HG03095 (cell line): Measurements from ENCODE around the gene PTCSC3.
"Not testable (repeated sequence)": the region's sequence is repeated elsewhere in the genome, so short reads cannot be mapped to it uniquely, and the experiment has no call there.

Experiments
- ATAC-seq: cut with Tn5 transposase; IDR thresholded peaks from one replicate; pipeline ENCODE4 v1.9.1; 2021; ENCODE audit warnings: moderate library complexity; ENCODE audit not compliant: unreplicated experiment

PTCSC3 gene

DNA sequence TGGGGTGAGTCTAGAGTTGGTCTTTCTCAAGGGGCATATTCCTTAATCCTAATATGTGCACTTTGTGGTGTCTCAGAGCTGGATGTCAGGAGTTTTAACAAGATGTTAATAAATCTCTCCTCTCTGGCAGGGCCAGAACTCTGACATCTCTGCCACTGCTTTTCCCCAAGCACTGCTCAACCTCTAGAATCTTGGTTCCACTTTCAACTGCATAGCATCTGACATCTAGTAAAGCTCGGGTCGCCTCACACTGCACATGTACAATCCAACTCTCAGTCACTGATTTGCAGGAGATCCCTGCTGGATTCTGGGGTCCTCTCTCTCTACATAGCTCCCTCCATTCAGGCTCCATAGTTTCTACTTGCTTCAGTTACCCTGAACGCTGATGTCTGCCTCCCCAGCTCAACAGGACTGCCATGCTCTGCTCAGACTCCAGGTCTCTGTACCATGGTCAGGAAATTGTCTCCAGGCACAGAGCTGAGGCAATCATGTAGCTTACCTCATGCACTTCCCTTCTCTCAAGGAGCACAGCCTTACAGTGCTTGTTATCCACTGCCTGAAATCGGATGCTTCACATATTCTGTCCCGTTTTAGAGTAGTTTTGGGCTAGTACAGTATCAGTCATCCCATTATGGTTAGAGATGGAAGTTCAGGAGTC, 1.6 kb downstream of the PTCSC3 start:
- no peak for ATAC-seq

DNA sequence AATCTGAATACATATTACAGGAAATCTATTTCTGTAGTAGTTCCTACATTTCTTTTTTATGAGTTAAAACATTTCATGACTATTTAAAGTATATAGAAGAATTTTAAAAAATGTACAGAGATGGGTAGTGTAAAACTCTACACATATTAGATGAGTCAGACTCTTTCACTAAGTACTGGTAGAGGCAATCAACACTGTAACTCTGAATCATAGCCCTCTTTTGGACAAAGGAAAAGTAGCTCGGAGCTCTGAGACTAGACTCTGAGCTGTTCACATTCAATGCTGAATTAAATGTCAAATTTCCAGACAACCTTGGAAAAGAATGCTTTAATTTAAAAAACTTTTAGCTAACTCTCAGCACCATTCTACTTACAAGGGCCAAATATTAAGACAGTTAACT, 3.4 kb downstream of the PTCSC3 start:
- ATAC-seq: no peak

DNA sequence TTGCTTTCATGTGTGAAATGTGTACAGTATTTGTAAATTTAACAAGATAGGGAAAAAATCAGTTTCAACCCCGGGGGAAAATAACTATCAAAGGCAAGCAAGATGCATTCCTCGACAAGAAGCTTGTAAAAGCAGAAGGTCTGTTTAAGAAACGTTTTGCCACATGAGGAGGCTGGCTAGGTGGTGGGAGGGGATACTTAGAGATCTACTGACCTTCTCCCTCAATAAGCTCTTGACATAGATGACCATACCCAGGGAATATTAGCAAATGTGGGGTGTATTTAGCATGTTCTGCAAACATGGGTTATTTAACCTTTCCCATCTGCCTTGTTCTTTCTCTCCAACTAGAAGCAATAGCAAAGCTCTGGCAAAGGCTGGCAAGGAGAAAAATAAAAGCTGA, 4.9 kb downstream of the PTCSC3 start:
- ATAC-seq: no peak

DNA sequence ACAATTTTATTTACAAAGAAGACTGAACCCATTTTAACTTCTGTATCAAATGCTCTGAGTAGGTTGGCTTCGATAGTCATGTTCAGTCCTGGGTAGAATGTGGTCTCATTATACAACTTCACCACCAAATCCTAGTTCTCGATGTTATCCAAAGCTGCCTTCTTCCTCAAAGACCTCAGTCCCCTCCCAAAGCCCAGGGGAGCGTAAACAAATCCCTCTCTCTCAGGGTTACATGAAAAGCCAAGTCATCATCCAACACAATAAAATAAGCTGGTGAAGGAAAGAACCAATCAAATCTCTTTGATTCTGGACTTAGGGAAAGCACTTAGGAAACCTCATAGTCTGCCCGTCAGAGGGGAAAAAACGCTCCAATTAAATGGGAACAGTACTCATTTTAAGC, 9.1 kb downstream of the PTCSC3 start:
- no peak for ATAC-seq

DNA sequence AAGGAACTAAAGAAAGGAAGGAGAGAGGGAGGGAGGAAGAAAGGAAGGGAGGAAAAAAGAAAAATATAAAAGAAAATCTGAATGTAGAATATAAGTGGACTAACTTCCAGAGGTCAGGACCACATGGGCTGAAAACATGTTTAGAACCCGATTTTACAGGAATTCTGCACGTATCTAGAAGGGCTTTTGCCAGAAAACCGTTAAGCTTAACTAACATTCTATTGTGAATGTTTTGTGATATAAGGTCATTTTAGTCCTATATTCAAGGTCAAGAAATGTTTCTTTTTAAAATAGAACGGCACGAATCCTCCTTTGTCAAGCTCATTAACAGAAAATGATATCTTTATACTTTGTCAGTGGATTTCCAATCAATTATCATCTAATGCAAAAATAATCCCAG, 13.1 kb downstream of the PTCSC3 start:
- no peak for ATAC-seq

DNA sequence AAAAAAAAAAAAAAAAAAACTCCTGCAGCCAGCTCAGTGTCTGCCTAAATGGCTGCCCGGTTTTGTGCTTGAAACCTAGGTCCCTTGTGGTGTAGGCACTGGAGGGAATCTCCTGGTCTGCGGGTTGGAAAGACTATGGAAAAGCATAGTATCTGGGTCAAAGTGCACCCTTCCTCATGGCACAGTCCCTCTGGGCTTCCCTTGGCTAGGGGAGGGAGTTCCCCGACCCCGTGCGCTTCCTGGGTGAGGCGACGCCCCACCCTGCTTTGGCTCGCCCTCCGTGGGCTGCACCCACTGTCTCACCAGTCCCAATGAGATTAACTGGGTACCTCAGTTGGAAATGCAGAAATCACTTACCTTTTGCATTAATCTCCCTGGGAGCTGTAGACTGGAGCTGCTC, 14.3 kb downstream of the PTCSC3 start:
- ATAC-seq: no peak

DNA sequence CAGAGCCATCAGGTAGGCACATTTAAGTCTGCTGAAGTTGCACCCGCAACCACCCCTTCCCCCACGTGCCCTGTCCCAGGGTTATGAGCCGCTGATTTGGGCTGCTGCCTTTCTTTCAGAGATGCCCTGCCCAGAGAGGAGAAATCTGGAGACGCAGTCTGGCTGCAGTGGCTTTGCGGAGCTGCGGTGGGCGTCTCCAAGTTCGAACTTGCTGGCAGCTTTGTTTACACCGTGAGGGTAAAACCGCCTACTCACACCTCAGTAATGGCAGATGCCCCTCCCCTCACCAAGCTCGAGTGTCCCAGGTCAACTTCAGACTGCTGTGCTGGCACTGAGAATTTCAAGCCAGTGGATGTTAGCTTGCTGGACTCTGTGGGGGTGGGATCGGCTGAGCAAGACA, 14.7 kb downstream of the PTCSC3 start:
- no peak for ATAC-seq

DNA sequence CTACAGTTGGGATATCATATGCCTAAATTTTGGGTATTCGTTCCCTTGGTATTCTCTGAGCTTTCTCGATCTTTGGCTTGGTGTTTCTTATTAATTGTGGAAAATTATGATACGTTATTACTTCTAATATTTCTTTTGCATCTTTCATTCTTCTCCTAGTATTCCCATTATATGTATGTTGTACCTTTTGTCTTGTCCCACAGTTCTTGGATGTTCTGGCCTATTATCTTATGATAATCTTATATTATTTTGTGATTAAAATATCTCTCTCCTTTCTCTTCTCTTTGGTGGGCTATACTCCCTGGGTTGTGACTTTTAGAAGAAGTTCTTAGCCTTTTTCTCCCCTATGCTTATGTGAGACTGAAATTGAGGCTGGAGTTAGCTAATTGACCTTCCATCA, 25.2 kb downstream of the PTCSC3 start:
- no peak for ATAC-seq

DNA sequence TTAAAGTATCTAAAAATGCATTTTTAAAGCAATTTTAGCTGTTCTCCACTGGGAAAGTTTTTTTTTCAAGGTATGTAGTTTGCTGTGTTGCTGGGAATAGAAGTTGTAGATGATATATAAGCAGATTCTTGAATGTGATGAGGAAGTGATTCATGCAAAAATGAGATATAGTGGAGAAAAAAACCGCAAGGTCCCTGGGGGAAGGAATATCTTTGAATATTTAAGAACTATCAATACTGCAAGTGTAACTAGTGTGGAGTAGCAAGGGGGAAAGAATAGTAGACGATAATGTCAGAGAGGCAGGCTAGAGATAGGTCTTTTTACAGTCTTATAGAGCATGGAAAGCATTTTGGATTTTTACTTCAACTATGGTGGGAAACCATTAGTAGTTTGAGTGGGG, 42.5 kb downstream of the PTCSC3 start:
- no peak for ATAC-seq

DNA sequence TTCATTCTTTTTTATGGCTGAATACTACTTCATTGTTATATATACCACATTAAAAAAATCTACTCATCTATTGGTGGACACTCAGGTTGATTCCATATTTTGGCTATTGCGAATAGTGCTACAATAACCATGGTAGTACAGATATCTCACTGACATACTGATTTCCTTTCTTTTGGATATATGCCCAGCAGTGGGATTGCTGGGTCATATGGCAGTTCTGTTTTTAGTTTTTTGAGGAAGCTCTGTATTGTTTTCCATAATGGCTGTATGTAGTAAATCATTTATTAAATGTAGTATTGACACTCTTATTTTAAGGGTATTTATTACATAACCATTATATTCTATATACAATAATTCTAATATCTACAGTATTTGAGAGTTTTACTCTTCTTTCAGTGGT, 43.7 kb downstream of the PTCSC3 start:
- ATAC-seq: no peak

DNA sequence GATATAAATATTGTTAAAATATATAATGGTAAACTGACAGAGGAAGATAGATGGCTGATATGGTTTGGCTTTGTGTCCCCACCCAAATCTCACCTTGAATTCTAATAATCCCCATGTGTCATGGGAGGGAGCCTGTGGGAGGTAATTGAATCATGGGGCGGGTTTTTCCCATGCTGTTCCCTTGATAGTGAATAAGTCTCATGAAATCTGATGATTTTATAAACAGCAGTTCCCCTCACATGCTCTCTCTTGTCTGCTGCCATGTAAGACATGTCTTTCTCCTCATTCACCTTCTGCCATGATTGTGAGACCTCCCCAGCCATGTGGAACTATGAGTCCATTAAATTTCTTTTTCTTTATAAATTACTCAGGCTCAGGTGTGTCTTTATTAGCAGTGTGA, 46.3 kb downstream of the PTCSC3 start:
- ATAC-seq: no peak

DNA sequence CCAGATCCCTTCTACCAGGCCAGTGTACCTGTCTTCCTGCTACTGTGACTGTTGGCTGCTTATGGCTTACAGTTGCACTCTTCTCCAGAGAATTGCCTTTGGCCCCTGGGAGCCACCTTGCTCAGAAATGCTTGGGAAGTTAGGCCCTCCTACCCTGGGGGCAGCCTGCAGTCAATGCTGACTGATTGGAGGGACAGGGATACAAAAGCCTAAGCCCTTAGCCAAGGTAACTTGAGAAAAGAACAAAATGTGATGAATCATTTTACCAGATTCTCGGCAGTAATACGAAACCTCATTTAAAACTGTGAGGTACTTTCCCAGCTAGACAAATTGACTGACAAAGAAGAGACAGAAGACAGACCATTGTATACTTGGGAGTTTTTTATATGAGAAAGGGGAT, 47.3 kb downstream of the PTCSC3 start:
- no peak for ATAC-seq

DNA sequence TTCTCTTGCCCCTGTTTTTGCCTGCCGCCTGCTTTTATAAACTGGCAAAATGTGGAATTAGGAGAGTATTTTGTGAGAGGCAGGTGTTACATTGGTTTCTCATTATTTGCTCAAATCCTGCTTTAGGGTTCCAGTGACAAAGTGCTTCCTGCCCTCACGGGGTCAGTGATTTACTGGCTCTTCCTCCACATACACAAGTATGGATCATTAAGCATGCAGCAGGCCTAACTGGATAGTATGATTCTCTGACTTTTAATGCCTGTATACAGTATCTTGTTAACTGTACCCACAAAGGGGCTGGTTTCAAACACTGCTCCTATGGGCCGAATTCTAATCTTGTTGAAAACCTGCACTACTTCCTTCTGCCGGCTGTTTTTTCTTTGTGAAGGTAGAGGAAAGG, 63.2 kb downstream of the PTCSC3 start:
- ATAC-seq: no peak

DNA sequence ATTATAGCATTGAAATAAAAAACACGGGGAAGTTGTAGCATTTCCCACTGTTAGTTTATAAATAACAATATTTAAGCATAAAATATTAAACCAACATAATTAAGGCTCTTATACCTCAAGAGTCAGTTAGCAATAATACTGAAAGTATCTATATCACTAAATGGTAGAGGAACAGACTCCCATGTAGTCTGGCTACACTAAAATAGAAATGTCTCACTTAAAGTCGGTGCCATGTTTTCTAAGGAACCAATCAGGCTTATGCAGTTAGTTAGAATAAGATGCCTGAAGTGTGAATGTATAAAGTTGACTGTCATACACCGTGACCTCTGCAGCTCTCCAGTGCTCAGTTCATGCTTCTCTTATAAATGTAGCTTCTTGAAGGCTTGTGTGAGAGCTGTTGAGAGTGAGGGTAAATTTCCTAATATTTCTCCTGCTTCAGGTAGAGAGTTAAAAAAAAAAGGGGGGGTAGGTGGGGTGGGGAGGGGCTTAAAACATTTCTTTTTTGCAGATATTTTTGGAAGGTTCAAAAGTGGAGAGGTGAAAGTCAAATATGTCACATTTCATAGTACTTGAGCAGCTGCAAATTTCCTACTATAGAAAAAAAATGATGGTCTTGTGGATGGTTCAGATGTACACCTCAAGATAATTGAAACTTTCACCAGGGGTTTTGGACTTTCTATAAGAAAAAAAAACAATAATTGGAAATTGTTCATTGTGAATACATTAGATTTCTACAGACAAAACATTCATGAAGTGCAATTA, 64.5 kb downstream of the PTCSC3 start:
- ATAC-seq: no peak

DNA sequence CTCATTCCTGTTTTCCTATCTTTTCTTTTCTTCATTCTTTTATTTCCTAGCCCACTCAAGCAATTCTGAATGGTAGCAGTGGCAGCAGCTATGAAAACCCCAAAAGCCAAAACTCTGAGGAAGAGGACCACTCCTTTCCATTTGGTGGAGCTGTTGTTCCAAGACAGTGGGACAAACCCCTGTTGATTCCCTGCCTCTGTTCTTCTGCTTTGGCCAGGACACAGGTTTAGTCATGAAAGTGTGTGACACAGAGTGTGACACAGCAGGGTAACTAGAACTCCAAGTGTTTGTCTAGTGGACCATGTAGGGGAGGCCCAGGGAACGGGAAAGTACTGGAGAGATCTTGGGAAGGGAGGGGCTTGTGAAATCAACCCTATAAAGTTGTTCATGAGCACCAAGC, 71.1 kb downstream of the PTCSC3 start:
- no peak for ATAC-seq

DNA sequence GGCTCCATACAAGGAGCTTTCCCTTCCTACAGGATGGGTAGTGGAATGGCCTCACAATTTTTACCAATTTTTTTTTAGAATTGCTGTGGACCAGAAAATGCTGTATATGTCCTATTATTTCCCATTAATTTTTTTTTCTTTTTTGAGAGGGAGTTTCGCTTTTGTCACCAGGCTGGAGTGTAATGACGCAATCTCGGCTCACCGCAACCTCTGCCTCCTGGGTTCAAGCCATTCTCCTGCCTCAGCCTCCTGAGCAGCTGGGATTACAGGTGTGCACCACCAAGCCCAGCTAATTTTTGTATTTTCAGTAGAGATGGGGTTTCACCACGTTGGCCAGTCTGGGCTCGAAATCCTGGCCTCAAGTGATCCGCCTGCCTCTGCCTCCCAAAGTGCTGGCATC, 72.3 kb downstream of the PTCSC3 start:
- not testable (repeated sequence) for ATAC-seq

DNA sequence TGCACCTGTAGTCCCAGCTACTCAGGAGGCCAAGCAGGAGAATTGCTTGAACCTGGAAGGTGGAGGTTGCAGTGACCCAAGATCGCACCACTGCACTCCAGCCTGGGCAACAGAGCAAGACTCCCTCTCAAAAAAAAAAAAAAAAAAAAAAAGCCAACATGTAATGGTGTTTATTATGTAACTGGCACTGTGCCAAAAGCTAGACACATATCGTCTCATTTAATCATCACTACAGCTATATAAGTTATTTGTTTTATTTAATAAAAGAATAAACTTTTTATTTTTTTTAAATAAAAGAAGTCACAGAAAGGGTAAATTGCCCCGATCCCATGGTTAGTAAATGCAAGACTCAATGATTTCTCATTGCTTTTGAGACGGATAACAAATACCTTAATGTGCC, 76.9 kb downstream of the PTCSC3 start:
- no peak for ATAC-seq

DNA sequence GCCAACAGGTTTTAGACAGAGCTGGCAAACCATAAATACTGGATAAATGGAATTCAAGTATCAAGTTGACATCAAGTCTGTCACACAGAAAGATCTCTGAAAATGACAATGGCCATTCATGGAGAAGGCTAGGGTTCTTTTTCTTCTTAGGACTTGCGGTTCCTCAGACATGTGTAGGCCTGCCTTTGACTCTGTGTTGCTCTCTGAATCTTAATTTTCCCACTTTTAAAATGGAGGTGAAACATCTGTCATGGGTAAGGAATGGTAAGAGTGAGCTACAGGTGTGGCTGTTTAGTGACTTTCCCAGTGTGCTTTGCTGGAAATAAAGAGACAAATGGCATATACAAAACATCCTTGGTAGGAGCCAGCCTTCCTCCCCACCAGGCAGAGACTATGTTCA, 79.2 kb downstream of the PTCSC3 start:
- ATAC-seq: no peak

DNA sequence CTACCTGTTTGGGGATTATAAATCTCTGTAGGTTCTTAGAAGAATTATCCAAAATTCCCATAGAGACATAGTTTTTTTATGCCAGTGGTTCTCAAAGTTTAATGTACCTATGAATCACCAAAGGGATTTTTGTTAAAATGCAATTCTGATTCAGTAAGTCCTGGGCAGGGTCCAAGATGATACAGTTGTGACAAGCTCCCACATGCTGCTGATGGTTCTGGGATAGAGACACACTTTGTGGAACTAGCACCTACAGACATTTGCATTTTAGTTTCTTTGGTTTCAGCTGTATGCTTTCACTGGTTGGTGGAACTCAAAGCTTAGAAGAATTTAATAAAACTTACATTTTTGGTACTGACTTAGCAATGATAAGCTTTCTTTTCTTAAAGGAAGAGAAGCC, 80.4 kb downstream of the PTCSC3 start:
- no peak for ATAC-seq

DNA sequence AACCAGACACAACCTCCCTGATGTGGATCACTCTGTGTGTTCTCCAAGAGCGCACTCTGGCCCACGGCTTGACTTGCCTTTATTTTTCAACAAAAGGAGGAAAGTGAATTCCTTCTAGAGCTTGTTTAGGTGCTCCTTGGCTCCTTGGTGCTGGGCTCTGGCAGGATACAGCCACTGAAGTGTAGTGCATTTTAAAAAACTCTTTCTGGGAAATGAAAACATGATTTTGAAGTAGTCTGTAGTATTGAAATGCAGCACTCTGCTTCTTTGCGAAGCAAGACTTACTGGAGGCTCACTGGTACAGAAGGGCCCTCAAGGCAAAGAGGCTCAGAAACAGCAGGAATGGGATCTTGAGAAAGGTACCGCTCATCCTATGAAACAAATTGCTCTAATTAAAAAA, 81.6 kb downstream of the PTCSC3 start:
- ATAC-seq: no peak

DNA sequence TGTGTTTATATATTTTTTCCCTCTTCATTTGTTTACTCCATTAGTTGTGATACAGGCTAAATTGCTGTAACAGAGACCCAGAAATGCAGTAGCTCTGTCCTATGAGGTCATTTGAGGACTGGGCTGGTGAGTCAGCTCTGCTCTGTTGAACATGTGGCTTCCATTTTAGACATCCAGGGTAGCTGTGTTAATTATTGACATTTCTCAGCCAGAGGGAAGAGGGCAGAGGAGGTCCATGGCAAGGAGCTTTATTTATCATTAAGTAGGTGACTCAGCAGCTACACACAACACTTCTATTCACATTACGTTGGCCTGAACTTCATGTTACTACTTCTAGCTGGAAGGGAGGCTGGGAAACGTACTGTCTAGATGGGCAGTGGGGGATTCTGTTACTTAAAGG, 85.4 kb downstream of the PTCSC3 start:
- peak; percentile 86 for ATAC-seq

DNA sequence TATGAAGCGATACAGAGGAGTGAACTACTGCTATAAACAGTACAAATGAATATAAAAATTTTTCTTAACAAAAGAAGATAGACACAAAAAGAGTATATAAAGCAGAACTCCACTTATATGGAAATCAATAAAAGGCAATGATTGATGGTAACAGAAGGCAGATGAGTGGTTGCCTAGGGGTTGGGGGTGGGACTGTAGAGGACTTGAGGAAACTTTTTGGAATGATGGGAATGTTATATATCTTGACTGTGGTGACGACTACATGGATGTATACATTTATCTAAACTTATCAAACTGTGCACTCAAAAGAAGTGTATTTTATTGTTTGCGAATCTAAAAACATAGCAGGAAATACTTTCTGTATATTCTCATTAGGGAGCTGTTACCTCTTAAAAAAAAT, 89.1 kb downstream of the PTCSC3 start:
- ATAC-seq: no peak
